ENCODE data around the gene ANKRD50. TPM values are rescaled to one million over a fixed set of nuclear protein-coding genes. Genes with fewer than 3 reads are reported as not detected.
A peak's percentile ranks its signal among the peaks of the same experiment; 100 is the strongest.

ANKRD50 gene
- total RNA-seq, 1 experiment from 2014 or later, result 14.3 TPM

DNA sequence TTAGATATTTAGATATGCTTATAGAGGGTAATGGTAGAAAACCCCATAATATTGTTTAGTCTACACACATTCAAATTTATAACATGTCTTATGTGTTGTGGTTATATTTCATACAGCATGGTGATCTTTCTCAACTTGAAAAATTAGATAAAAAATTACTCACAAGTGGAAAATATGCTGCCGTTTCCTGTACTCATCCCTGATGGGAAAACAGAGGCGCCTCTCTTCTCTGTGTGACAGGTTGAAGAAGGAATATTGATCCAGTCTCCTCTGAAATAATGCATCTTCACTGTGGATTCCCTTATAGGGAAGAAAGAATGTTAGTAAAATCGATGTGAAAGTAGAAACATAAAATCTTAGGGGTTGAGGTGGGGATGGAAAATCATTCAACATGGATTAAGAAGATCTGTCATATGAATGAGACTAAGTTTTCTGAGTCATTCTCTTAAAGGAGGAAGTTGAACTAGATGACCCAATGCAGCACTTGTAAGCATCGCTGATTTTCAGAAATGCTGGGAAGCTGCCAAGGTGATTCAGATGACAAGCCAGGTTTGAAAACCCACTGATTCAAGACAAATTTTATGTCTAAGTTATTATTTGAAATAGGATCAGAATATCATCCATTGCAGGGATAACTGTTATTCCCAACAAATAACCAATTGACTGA lies 70.7 kb downstream of the ANKRD50 start:
- ATAC-seq (no peak), DNase-seq (ENCODE audit: low read depth, low spot score) (peak; percentile 63)
- in situ Hi-C loops (cut with HindIII; ENCODE audit: low pct_unique_long_range_greater_than_20kb, low sequenced_read_pairs), result no loop called here
- ChIA-PET CTCF (no interaction called here), POLR2A (no interaction called here)
- TF ChIP-seq POLR2AphosphoS5 (IDR thresholded peaks at IDR 0.05; ENCODE audit: low read depth, low read length) (no peak), TCF7L2 (IDR thresholded peaks at IDR 0.05; ENCODE audit: low read depth, low read length) (no peak), SIN3A (IDR thresholded peaks at IDR 0.05; ENCODE audit: borderline replicate concordance, insufficient read depth, low read depth, low read length) (no peak)
- TF ChIP-seq, protein P1, sequence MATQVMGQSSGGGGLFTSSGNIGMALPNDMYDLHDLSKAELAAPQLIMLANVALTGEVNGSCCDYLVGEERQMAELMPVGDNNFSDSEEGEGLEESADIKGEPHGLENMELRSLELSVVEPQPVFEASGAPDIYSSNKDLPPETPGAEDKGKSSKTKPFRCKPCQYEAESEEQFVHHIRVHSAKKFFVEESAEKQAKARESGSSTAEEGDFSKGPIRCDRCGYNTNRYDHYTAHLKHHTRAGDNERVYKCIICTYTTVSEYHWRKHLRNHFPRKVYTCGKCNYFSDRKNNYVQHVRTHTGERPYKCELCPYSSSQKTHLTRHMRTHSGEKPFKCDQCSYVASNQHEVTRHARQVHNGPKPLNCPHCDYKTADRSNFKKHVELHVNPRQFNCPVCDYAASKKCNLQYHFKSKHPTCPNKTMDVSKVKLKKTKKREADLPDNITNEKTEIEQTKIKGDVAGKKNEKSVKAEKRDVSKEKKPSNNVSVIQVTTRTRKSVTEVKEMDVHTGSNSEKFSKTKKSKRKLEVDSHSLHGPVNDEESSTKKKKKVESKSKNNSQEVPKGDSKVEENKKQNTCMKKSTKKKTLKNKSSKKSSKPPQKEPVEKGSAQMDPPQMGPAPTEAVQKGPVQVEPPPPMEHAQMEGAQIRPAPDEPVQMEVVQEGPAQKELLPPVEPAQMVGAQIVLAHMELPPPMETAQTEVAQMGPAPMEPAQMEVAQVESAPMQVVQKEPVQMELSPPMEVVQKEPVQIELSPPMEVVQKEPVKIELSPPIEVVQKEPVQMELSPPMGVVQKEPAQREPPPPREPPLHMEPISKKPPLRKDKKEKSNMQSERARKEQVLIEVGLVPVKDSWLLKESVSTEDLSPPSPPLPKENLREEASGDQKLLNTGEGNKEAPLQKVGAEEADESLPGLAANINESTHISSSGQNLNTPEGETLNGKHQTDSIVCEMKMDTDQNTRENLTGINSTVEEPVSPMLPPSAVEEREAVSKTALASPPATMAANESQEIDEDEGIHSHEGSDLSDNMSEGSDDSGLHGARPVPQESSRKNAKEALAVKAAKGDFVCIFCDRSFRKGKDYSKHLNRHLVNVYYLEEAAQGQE (IDR thresholded peaks at IDR 0.05; ENCODE audit: insufficient read depth in 1 of 2, low read depth in 2 of 2, low read length in 1 of 2), result no peak
- TF ChIP-seq, protein P2, sequence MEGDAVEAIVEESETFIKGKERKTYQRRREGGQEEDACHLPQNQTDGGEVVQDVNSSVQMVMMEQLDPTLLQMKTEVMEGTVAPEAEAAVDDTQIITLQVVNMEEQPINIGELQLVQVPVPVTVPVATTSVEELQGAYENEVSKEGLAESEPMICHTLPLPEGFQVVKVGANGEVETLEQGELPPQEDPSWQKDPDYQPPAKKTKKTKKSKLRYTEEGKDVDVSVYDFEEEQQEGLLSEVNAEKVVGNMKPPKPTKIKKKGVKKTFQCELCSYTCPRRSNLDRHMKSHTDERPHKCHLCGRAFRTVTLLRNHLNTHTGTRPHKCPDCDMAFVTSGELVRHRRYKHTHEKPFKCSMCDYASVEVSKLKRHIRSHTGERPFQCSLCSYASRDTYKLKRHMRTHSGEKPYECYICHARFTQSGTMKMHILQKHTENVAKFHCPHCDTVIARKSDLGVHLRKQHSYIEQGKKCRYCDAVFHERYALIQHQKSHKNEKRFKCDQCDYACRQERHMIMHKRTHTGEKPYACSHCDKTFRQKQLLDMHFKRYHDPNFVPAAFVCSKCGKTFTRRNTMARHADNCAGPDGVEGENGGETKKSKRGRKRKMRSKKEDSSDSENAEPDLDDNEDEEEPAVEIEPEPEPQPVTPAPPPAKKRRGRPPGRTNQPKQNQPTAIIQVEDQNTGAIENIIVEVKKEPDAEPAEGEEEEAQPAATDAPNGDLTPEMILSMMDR (IDR thresholded peaks at IDR 0.05), result no peak
- H3K27me3 ChIP-seq (ENCODE audit: control insufficient read depth, insufficient read depth, low read length), result no peaks in the 10 kb centered on the region
- H3K36me3 ChIP-seq (ENCODE audit: control insufficient read depth, insufficient read depth, low read length), result no peaks in the 10 kb centered on the region
- no peaks in the 10 kb centered on the region for H3K9me3 ChIP-seq (ENCODE audit: control insufficient read depth, insufficient read depth, low read depth, low read length)
- no TSS peak for BruUV-seq (replicated peaks)
- no peak overlapping the region for H3K27ac ChIP-seq (ENCODE audit: low read length)
- H3K4me3 ChIP-seq (ENCODE audit: low read depth in 2 of 2, low read length in 2 of 2), result no peak overlapping the region
- intact Hi-C loops (cut with micrococcal nuclease; ENCODE audit: unreplicated experiment), result no loop called here
- H3K4me1 ChIP-seq (ENCODE audit: control insufficient read depth, insufficient read depth, low read length), result no peaks in the 10 kb centered on the region

DNA sequence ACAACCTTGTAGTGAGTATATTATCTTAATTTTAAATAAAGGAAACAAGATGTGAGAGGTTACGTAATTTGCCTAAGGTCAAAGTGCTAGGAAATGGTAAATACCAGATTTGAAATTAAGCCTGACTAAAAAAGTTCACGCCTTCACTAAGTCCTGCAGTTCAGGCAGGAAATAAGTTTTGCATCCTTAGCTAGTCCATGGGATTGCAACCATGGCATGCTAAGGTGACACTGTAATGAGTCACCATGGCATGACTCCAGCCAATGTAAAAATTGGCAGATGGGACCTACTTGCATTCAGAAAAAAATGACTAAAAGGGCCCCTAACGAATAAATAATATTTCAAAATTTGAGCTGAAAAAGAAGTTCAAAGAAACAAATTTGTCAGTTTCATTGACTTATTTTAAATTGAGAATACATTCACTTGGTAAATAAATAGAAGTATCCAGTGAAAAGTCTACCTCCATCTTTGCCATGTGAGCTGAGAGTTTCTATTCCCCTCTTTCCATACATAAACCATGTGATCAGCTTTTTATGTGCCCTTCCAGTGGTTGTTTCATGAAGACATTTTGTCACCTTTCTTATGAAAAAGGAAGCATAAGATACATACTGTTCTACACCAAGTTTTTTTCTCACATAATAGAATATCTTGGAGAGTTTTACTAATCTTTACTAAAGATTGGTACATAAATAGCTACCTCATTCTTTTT lies 72.4 kb downstream of the ANKRD50 start:
- TF ChIP-seq, protein P2 (IDR thresholded peaks at IDR 0.05), result no peak
- TF ChIP-seq POLR2AphosphoS5 (IDR thresholded peaks at IDR 0.05; ENCODE audit: low read depth, low read length), result no peak
- no peak for TF ChIP-seq SIN3A (IDR thresholded peaks at IDR 0.05; ENCODE audit: borderline replicate concordance, insufficient read depth, low read depth, low read length)
- TF ChIP-seq, protein P1 (IDR thresholded peaks at IDR 0.05; ENCODE audit: insufficient read depth in 1 of 2, low read depth in 2 of 2, low read length in 1 of 2), result no peak
- no peak for TF ChIP-seq TCF7L2 (IDR thresholded peaks at IDR 0.05; ENCODE audit: low read depth, low read length)
- Histone ChIP-seq H3K36me3 (ENCODE audit: control insufficient read depth, insufficient read depth, low read length) (no peaks in the 10 kb centered on the region), H3K4me3 (ENCODE audit: low read depth in 2 of 2, low read length in 2 of 2) (no peak overlapping the region), H3K4me1 (ENCODE audit: control insufficient read depth, insufficient read depth, low read length) (no peaks in the 10 kb centered on the region), H3K27me3 (ENCODE audit: control insufficient read depth, insufficient read depth, low read length) (no peaks in the 10 kb centered on the region), H3K9me3 (ENCODE audit: control insufficient read depth, insufficient read depth, low read depth, low read length) (no peaks in the 10 kb centered on the region), H3K27ac (ENCODE audit: low read length) (no peak overlapping the region)
- no TSS peak for BruUV-seq (replicated peaks)
- peak; percentile 75; the same call in 1 of the 2 replicates for ATAC-seq
- in situ Hi-C loops (cut with HindIII; ENCODE audit: low pct_unique_long_range_greater_than_20kb, low sequenced_read_pairs), result no loop called here
- CTCF ChIA-PET, result no interaction called here
- POLR2A ChIA-PET, result interaction anchor here (0.7 kb wide), 1 partner anchor 10 kb away, joined by 3 read pairs; no protein-coding TSS in a partner anchor
- peak; percentile 80 for DNase-seq (ENCODE audit: low read depth, low spot score)
- intact Hi-C loops (cut with micrococcal nuclease; ENCODE audit: unreplicated experiment), result no loop called here

Data from Panc1 (cell line).